Prostate gland (tissue), 2 donors: ENCODE data around the gene EXOC3L2. TPM values are rescaled to one million over a fixed set of nuclear protein-coding genes. Genes with fewer than 3 reads are reported as not detected.
A peak's percentile ranks its signal among the peaks of the same experiment; 100 is the strongest.

Source experiments
- DNase-seq: peaks from one replicate; pipeline ENCODE4 v3.0.0-alpha.2; 2019; ENCODE audit warnings: low spot score
- H3K27ac ChIP-seq, 2 donors: fragments of 200-600 bp; sonication (generic); 2 replicates each; pipeline ENCODE4 v1.5.1; 2017 to 2019
- H3K27me3 ChIP-seq: fragments of 200-600 bp; sonication (generic); replicated peaks from 2 replicates; pipeline ENCODE4 v1.5.1; 2019; ENCODE audit not compliant: insufficient read depth
- H3K36me3 ChIP-seq, 2 donors: fragments of 200-600 bp; sonication (generic); 1 replicate in 1 of 2; 2 replicates in 1 of 2; pipeline versions ENCODE4 v1.5.1 to v1.8.1; 2017 to 2019
- H3K4me1 ChIP-seq: fragments of 200-600 bp; sonication (generic); replicated peaks from 2 replicates; pipeline ENCODE4 v1.5.1; 2019
- H3K4me3 ChIP-seq, 2 donors: fragments of 200-600 bp; sonication (generic); 2 replicates each; pipeline ENCODE4 v1.5.1; 2017 to 2019
- H3K9me3 ChIP-seq: fragments of 200-600 bp; sonication (generic); 2 replicates; pipeline ENCODE4 v1.5.1; 2017
- CTCF ChIP-seq, 4 experiments: fragments of 200-600 bp in 2 of 4; fragments of 450-650 bp in 2 of 4; sonication (generic) in 2 of 4; IDR thresholded peaks; 1 replicate in 3 of 4; 2 replicates in 1 of 4; pipeline ENCODE4 v1.5.1; 2016 to 2019; ENCODE audit warnings: antibody characterized with exemption in 4 of 4, mild to moderate bottlenecking in 2 of 4, moderate library complexity in 2 of 4
- POLR2A ChIP-seq: fragments of 450-650 bp; IDR thresholded peaks from one replicate; pipeline ENCODE4 v1.6.1; 2016; ENCODE audit warnings: antibody characterized with exemption, mild to moderate bottlenecking
- POLR2AphosphoS5 ChIP-seq: sonication (generic); formaldehyde crosslinking; IDR thresholded peaks from one replicate; pipeline ENCODE4 v1.6.1; 2017; ENCODE audit warnings: antibody characterized with exemption
- WGBS: methylation state at CpG from one replicate; pipeline ENCODE4 v1.1.5; 2018; 5-methylcytosine and 5-hydroxymethylcytosine counted together
- intact Hi-C: fragments of 100-400 bp; cut with DNase I; formaldehyde crosslinking; loops from one replicate; pipeline ENCODE4 v1.14.2; 2022
- total RNA-seq, 2 donors: library from RNA; depleted of rRNA; stranded (reverse); fragments of >200 nt; gene quantifications; one replicate each; pipeline ENCODE4 v1.1.0, GENCODE V29; 2016

Gene EXOC3L2
- total RNA-seq, 2 donors from 2014 or later: 5.8 to 27.0 TPM

- 30% methylated on average over 16 of the region's 27 CpGs for WGBS
- H3K4me1 ChIP-seq: peaks cover 23% of the 10 kb centered on the region
- intact Hi-C loops: no loop called here
- TF ChIP-seq POLR2A (peak; percentile 16), POLR2AphosphoS5 (peak; percentile 80), CTCF (IDR thresholded peaks at IDR 0.05) (peak in 2 of 4 experiments; percentile 24 to 44)
- no peaks in the 10 kb centered on the region for H3K36me3 ChIP-seq
- H3K4me3 ChIP-seq: no peak overlapping the region
- H3K9me3 ChIP-seq: no peaks in the 10 kb centered on the region
- DNase-seq: peak; percentile 92
- H3K27me3 ChIP-seq: no peaks in the 10 kb centered on the region
- H3K27ac ChIP-seq: peak overlapping the region in 1 of 2 donors; percentile 57
Measured at GRCh38 chr19:45164577-45165335, 80.5 kb downstream of the EXOC3L2 start.

GRCh38 chr19:45163751-45164460 is 81.3 kb downstream of the EXOC3L2 start:
- no peaks in the 10 kb centered on the region for H3K27me3 ChIP-seq
- intact Hi-C loops: no loop called here
- peaks cover 23% of the 10 kb centered on the region for H3K4me1 ChIP-seq
- DNase-seq: no peak
- H3K9me3 ChIP-seq: no peaks in the 10 kb centered on the region
- no peak overlapping the region for H3K4me3 ChIP-seq
- WGBS: 75% methylated on average over 15 of the region's 15 CpGs
- TF ChIP-seq CTCF (IDR thresholded peaks at IDR 0.05) (no peak), POLR2AphosphoS5 (no peak), POLR2A (no peak)
- H3K36me3 ChIP-seq: no peaks in the 10 kb centered on the region
- peak overlapping the region in 1 of 2 donors; percentile 57 for H3K27ac ChIP-seq

- TF ChIP-seq POLR2A: no peak
- no peak for TF ChIP-seq CTCF (IDR thresholded peaks at IDR 0.05)
- TF ChIP-seq POLR2AphosphoS5: no peak
- Histone ChIP-seq H3K4me1 (peaks cover 23% of the 10 kb centered on the region), H3K36me3 (no peaks in the 10 kb centered on the region), H3K9me3 (no peaks in the 10 kb centered on the region), H3K27me3 (no peaks in the 10 kb centered on the region), H3K4me3 (no peak overlapping the region), H3K27ac (no peak overlapping the region)
- no peak for DNase-seq
- 80% methylated on average over 17 of the region's 17 CpGs for WGBS
- intact Hi-C loops: no loop called here
Measured at GRCh38 chr19:45163156-45163555, 82.1 kb downstream of the EXOC3L2 start.

GRCh38 chr19:45162608-45163143 is 82.5 kb downstream of the EXOC3L2 start:
- 40% methylated on average over 15 of the region's 18 CpGs for WGBS
- Histone ChIP-seq H3K27ac (peak overlapping the region in 1 of 2 donors; percentile 48), H3K9me3 (no peaks in the 10 kb centered on the region), H3K36me3 (no peaks in the 10 kb centered on the region), H3K4me1 (peaks cover 23% of the 10 kb centered on the region), H3K27me3 (no peaks in the 10 kb centered on the region), H3K4me3 (no peak overlapping the region)
- peak; percentile 80 for DNase-seq
- intact Hi-C loops: no loop called here
- TF ChIP-seq POLR2A (no peak), CTCF (IDR thresholded peaks at IDR 0.05) (no peak), POLR2AphosphoS5 (peak; percentile 44)

Other genes starting within 250 kb of the EXOC3L2 start
- 10 to 100 TPM; 11.0 to 13.0 TPM for gene RELB, start 243.9 kb downstream of the EXOC3L2 start, total RNA-seq
- 100 to 1,000 TPM in 1 of 2 donors, 10 to 100 TPM in 1; 97.8 to 162 TPM for gene CLASRP, start 206.4 kb downstream of the EXOC3L2 start, total RNA-seq
- 1 to 10 TPM in 1 of 2 donors, under 1 TPM in 1; 0.87 to 2.9 TPM for gene ZNF296, start 168.9 kb downstream of the EXOC3L2 start, total RNA-seq
- gene GEMIN7, start 166.1 kb downstream of the EXOC3L2 start, total RNA-seq: 10 to 100 TPM; 13.9 to 41.0 TPM
- 10 to 100 TPM; 50.1 to 90.3 TPM for gene PPP1R37, start 152.2 kb downstream of the EXOC3L2 start, total RNA-seq
- gene NKPD1, start 84.4 kb downstream of the EXOC3L2 start, total RNA-seq: 1 to 10 TPM; 3.6 to 4.1 TPM
- gene TRAPPC6A, start 67.2 kb downstream of the EXOC3L2 start, total RNA-seq: 10 to 100 TPM; 57.0 to 80.4 TPM
- 10 to 100 TPM; 21.4 to 30.4 TPM for gene BLOC1S3, start 66.6 kb downstream of the EXOC3L2 start, total RNA-seq
- gene MARK4, start 5.9 kb upstream of the EXOC3L2 start, total RNA-seq: 100 to 1,000 TPM in 1 of 2 donors, 10 to 100 TPM in 1; 24.3 to 120 TPM
- 10 to 100 TPM; 24.7 to 42.8 TPM for gene CKM, start 77.5 kb upstream of the EXOC3L2 start, total RNA-seq
- 1 to 10 TPM; 3.4 to 7.0 TPM for gene KLC3, start 95.3 kb upstream of the EXOC3L2 start, total RNA-seq
- 10 to 100 TPM; 20.5 to 31.8 TPM for gene ERCC2, start 125.2 kb upstream of the EXOC3L2 start, total RNA-seq
- gene PPP1R13L, start 159.7 kb upstream of the EXOC3L2 start, total RNA-seq: 10 to 100 TPM; 56.1 to 60.3 TPM
- gene POLR1G, start 161.2 kb upstream of the EXOC3L2 start, total RNA-seq: 1 to 10 TPM; 6.6 to 8.9 TPM
- gene ERCC1, start 178.5 kb upstream of the EXOC3L2 start, total RNA-seq: 100 to 1,000 TPM; 142 to 151 TPM
- gene FOSB, start 222.6 kb upstream of the EXOC3L2 start, total RNA-seq: 1 to 10 TPM; 2.5 to 6.4 TPM